ENCODE results near the gene SH3BP1.

SH3BP1 gene

GRCh38 chr22:37610480-37611129, 28.9 kb upstream of the SH3BP1 start:
- no peak for DNase-seq (ENCODE audit: low read depth)
- no peak overlapping the region for H3K4me3 ChIP-seq (ENCODE audit: low read length)
- no peak for TF ChIP-seq CTCF (conservative IDR thresholded peaks at IDR 0.05; ENCODE audit: low read length)

- no peak for TF ChIP-seq CTCF (conservative IDR thresholded peaks at IDR 0.05; ENCODE audit: low read length)
- DNase-seq (ENCODE audit: low read depth) = no peak
- H3K4me3 ChIP-seq (ENCODE audit: low read length) = no peak overlapping the region
These were observed 28.3 kb upstream of the SH3BP1 start for GRCh38 chr22:37611207-37611606.

- no peak for DNase-seq (ENCODE audit: low read depth)
- no peak for TF ChIP-seq CTCF (conservative IDR thresholded peaks at IDR 0.05; ENCODE audit: low read length)
- H3K4me3 ChIP-seq (ENCODE audit: low read length) = no peak overlapping the region
These were observed 23.0 kb upstream of the SH3BP1 start for GRCh38 chr22:37616201-37617083.

DNA sequence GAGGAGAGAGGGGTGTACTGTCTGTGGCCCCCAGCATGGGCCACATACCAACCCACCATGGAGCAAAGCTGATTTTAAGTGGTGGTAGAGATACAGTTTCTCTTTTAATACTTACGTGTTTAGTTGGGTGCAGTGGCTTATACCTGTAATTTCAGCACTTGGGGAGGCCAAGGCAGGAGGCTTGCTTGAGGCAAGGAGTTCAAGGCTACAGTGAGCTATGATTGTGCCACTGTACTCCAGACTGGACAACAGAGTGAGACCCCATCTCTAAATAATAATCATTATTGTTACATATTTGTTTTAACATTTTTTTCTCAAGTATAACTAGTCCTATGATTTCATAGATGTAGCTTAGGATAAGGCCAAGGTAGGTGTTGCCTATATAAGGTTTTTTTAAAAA, 22.0 kb upstream of the SH3BP1 start:
- H3K4me3 ChIP-seq (ENCODE audit: low read length) = no peak overlapping the region
- DNase-seq (ENCODE audit: low read depth) = no peak
- no peak for TF ChIP-seq CTCF (conservative IDR thresholded peaks at IDR 0.05; ENCODE audit: low read length)

GRCh38 chr22:37618072-37618656, 21.3 kb upstream of the SH3BP1 start:
- no peak for TF ChIP-seq CTCF (conservative IDR thresholded peaks at IDR 0.05; ENCODE audit: low read length)
- no peak for DNase-seq (ENCODE audit: low read depth)
- no peak overlapping the region for H3K4me3 ChIP-seq (ENCODE audit: low read length)

DNA sequence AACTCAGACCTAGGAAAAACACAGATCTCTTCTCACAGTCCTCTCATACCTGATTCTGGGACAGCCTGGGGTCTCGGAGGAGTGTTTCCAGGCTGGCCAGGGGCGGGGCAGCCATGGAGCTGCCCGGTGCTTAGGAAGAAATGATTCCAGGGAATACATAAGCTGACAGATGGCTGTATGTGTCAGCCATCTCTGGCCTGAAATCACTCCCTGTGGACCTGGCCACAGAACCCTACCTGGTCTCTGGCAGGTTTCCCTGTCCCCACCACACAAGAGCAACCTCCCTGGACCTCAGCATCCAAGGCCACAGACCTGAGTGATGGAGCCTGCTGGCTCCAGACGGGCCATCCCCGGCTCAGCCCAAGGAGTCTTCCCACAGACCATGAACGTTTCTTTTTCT, 20.8 kb upstream of the SH3BP1 start:
- no peak for TF ChIP-seq CTCF (conservative IDR thresholded peaks at IDR 0.05; ENCODE audit: low read length)
- no peak for DNase-seq (ENCODE audit: low read depth)

More for the DNA sequence above, 20.8 kb upstream of the SH3BP1 start:
- no peak overlapping the region for H3K4me3 ChIP-seq (ENCODE audit: low read length)
